Liver (tissue), 9 donors: Measurements from ENCODE around the gene QPCTL. TPM values are rescaled to one million over a fixed set of nuclear protein-coding genes. Genes with fewer than 3 reads are reported as not detected.

Source experiments
- DNase-seq: peaks from one replicate; pipeline ENCODE4 v3.0.0-alpha.2; 2017; ENCODE audit warnings: low spot score
- H3K27ac ChIP-seq, 2 donors: one replicate each; pipeline ENCODE4 v1.7.0; 2013; ENCODE audit warnings: inconsistent platforms in 2 of 2, low read length in 2 of 2, control low read depth in 1 of 2, low read depth in 1 of 2, mild to moderate bottlenecking in 1 of 2
- H3K27me3 ChIP-seq, 4 donors: one replicate each; pipeline versions ENCODE4 v1.6.1 to v1.7.0; 2013; ENCODE audit warnings: low read length in 3 of 4, inconsistent platforms in 1 of 4, mild to moderate bottlenecking in 1 of 4, moderate library complexity in 1 of 4; ENCODE audit not compliant: control insufficient read depth in 4 of 4, insufficient read depth in 4 of 4
- H3K36me3 ChIP-seq, 4 donors: one replicate each; pipeline versions ENCODE4 v1.6.1 to v1.7.0; 2013; ENCODE audit warnings: low read length in 3 of 4, mild to moderate bottlenecking in 3 of 4, low read depth in 1 of 4, moderate library complexity in 1 of 4; ENCODE audit not compliant: control insufficient read depth in 4 of 4, insufficient read depth in 3 of 4
- H3K4me1 ChIP-seq, 4 donors: one replicate each; pipeline versions ENCODE4 v1.6.1 to v1.7.0; 2013; ENCODE audit warnings: low read length in 3 of 4, mild to moderate bottlenecking in 3 of 4, moderate library complexity in 1 of 4; ENCODE audit not compliant: control insufficient read depth in 4 of 4, insufficient read depth in 4 of 4
- H3K4me3 ChIP-seq, 3 donors: one replicate each; pipeline versions ENCODE4 v1.6.1 to v1.7.0; 2013; ENCODE audit warnings: low read length in 3 of 3, control low read depth in 1 of 3, low read depth in 1 of 3, mild to moderate bottlenecking in 1 of 3
- H3K9ac ChIP-seq, 2 donors: one replicate each; pipeline ENCODE4 v1.7.0; 2013; ENCODE audit warnings: low read length in 2 of 2, mild to moderate bottlenecking in 2 of 2, moderate library complexity in 2 of 2, control low read depth in 1 of 2, low read depth in 1 of 2
- H3K9me3 ChIP-seq, 4 donors: one replicate each; pipeline versions ENCODE4 v1.6.1 to v1.7.0; 2013; ENCODE audit warnings: low read length in 3 of 4; ENCODE audit not compliant: control insufficient read depth in 4 of 4
- EGR1 ChIP-seq, 2 donors: IDR thresholded peaks; 2 replicates each; pipeline ENCODE4 v1.6.1; 2016 to 2018; ENCODE audit warnings: antibody characterized with exemption in 2 of 2, low read depth in 2 of 2
- FOXA1 ChIP-seq: IDR thresholded peaks from 2 replicates; pipeline ENCODE4 v1.6.1; 2016; ENCODE audit warnings: antibody characterized with exemption
- FOXA2 ChIP-seq: IDR thresholded peaks from 2 replicates; pipeline ENCODE4 v1.6.1; 2016; ENCODE audit warnings: antibody characterized with exemption
- GABPA ChIP-seq, 2 donors: IDR thresholded peaks in 1 of 2; conservative IDR thresholded peaks in 1 of 2; 2 replicates each; pipeline ENCODE4 v1.6.1; 2016; ENCODE audit warnings: antibody characterized with exemption in 2 of 2, mild to moderate bottlenecking in 1 of 2, moderate library complexity in 1 of 2
- HNF4A ChIP-seq, 2 donors: conservative IDR thresholded peaks; 2 replicates each; pipeline ENCODE4 v1.6.1; 2016; ENCODE audit warnings: antibody characterized with exemption in 2 of 2, mild to moderate bottlenecking in 2 of 2
- HNF4G ChIP-seq: IDR thresholded peaks from 2 replicates; pipeline ENCODE4 v1.6.1; 2016; ENCODE audit warnings: antibody characterized with exemption
- JUND ChIP-seq, 2 donors: IDR thresholded peaks; 2 replicates each; pipeline ENCODE4 v1.6.1; 2016; ENCODE audit warnings: antibody characterized with exemption in 2 of 2
- NR2F2 ChIP-seq: IDR thresholded peaks from 2 replicates; pipeline ENCODE4 v1.6.1; 2016; ENCODE audit warnings: antibody characterized with exemption
- RAD21 ChIP-seq, 2 donors: IDR thresholded peaks; 2 replicates each; pipeline ENCODE4 v1.6.1; 2016; ENCODE audit warnings: antibody characterized with exemption in 2 of 2, mild to moderate bottlenecking in 2 of 2
- RXRA ChIP-seq, 2 donors: IDR thresholded peaks; 2 replicates each; pipeline ENCODE4 v1.6.1; 2017 to 2018; ENCODE audit warnings: antibody characterized with exemption in 2 of 2, mild to moderate bottlenecking in 1 of 2
- SP1 ChIP-seq: IDR thresholded peaks from 2 replicates; pipeline ENCODE4 v1.6.1; 2018; ENCODE audit warnings: antibody characterized with exemption, mild to moderate bottlenecking
- TAF1 ChIP-seq: conservative IDR thresholded peaks from 2 replicates; pipeline ENCODE4 v1.6.1; 2016; ENCODE audit warnings: antibody characterized with exemption, mild to moderate bottlenecking
- YY1 ChIP-seq: IDR thresholded peaks from 2 replicates; pipeline ENCODE4 v1.6.1; 2016; ENCODE audit warnings: antibody characterized with exemption, mild to moderate bottlenecking
- WGBS: extraction: QIAGEN DNeasy Blood & Tissue Kit; methylation state at CpG from one replicate; pipeline ENCODE4 v1.1.7; 2013; 5-methylcytosine and 5-hydroxymethylcytosine counted together
- polyA plus RNA-seq, 2 donors: library from polyadenylated mRNA; stranded (reverse) in 1 of 2; unstranded in 1 of 2; fragments of 200-250 nt in 1 of 2; fragments of >200 nt in 1 of 2; fragmentation: Nextera tagmentation in 1 of 2; extraction: Ambion mirVana in 1 of 2; gene quantifications; one replicate each; pipeline versions ENCODE4 v1.2.1 to v1.2.3, GENCODE V29; 2013 to 2015
- total RNA-seq, 2 donors: library from RNA; depleted of rRNA; stranded (reverse); fragments of >200 nt; gene quantifications; one replicate each; pipeline ENCODE4 v1.2.3, GENCODE V29; 2014
- TF ChIP-seq, protein P1 (sequence below): fragments of 150-350 bp; IDR thresholded peaks from 2 replicates; pipeline ENCODE4 v1.5.1; 2017; ENCODE audit warnings: improper control_type of control experiment, low read depth, low read length; ENCODE audit not compliant: missing input control
- TF ChIP-seq, protein P2 (sequence below): IDR thresholded peaks from 2 replicates; pipeline ENCODE4 v1.6.1; 2016; ENCODE audit warnings: antibody characterized with exemption
- TF ChIP-seq, protein P3 (sequence below): IDR thresholded peaks from 2 replicates; pipeline ENCODE4 v1.6.1; 2016; ENCODE audit warnings: antibody characterized with exemption
- TF ChIP-seq, protein P4 (sequence below): IDR thresholded peaks from 2 replicates; pipeline ENCODE4 v1.6.1; 2016; ENCODE audit warnings: antibody characterized with exemption
- TF ChIP-seq, protein P5 (sequence below): IDR thresholded peaks from 2 replicates; pipeline ENCODE4 v1.6.1; 2016; ENCODE audit warnings: antibody characterized with exemption, mild to moderate bottlenecking
- donor health status: healthy.
- donor health status: healthy.
- donor health status: healthy.
- donor health status: healthy.
- donor health status: healthy.

The QPCTL gene
- total and polyA plus RNA-seq, 4 donors: 2.9 to 6.1 (median 4.1) TPM

DNA sequence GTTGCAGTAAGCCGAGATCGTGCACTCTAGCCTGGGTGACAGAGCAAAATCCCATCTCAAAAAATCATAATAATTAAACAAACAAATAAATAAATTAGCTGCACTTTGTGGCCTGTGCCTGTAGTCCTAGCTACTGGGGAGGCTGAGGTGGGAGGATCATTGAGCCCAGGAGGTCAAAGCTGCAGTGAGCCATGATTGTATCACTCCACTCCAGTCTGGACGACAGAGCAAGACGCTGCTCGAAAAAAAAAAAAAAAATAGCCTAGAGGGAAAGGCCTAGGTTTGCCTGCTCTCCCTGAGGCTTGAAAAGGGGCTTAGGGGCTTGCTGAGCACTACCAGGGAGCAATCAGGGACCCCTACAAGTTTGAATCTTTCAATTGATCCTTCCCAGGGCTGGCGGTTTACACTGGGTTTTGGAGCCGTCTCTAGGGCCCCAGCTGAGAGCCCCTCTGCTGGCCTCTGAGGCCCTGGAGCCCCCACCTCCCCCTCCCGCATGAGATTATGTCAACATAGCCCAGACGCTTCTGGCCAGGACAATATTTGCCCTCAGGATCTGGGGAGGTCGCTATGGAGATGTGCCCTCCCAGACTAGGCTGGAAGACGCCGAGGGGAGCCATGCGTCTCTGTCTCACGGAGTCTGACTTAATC lies 34.8 kb upstream of the QPCTL start (continued):
- TF ChIP-seq, protein P1, sequence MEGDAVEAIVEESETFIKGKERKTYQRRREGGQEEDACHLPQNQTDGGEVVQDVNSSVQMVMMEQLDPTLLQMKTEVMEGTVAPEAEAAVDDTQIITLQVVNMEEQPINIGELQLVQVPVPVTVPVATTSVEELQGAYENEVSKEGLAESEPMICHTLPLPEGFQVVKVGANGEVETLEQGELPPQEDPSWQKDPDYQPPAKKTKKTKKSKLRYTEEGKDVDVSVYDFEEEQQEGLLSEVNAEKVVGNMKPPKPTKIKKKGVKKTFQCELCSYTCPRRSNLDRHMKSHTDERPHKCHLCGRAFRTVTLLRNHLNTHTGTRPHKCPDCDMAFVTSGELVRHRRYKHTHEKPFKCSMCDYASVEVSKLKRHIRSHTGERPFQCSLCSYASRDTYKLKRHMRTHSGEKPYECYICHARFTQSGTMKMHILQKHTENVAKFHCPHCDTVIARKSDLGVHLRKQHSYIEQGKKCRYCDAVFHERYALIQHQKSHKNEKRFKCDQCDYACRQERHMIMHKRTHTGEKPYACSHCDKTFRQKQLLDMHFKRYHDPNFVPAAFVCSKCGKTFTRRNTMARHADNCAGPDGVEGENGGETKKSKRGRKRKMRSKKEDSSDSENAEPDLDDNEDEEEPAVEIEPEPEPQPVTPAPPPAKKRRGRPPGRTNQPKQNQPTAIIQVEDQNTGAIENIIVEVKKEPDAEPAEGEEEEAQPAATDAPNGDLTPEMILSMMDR: no peak
- TF ChIP-seq NR2F2 (no peak), SP1 (no peak), FOXA1 (no peak), FOXA2 (no peak), YY1 (no peak)

DNA sequence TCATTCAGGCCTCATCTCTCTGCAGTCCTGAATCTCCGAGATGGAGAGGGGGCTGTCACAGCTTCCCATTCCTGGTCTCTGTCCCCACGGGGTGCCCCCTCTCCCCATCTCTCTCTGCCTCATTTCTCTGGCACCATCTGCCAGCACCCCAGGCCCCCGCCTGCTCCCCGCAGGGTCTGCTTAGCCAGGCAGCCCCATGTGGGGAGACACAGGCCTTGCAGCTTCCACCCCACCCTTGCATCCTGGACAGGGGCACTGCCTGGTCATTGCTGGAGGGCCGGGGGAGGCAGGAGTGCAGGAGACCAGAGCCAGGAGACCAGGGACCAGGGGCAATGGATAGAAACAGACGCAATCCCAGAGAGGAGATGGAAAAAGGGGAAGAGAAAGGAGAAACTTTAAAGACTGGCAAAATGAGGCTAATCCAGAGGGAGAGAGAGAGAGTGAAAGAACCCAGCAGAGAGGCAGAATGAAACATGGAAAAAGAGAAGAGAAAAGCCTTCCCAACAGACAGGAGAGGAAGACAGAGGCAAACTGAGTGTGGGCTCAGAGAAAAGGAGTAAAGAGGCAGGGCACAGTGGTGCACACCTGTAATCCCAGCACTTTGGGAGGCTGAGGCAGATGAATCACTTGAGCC lies 33.3 kb upstream of the QPCTL start:
- WGBS: 72% methylated on average over 6 of the region's 6 CpGs
- Histone ChIP-seq H3K9me3 (no peaks in the 10 kb centered on the region), H3K4me3 (no peak overlapping the region), H3K27ac (no peak overlapping the region), H3K9ac (no peak overlapping the region), H3K4me1 (no peaks in the 10 kb centered on the region), H3K27me3 (no peaks in the 10 kb centered on the region), H3K36me3 (no peaks in the 10 kb centered on the region)
- TF ChIP-seq, protein P2, sequence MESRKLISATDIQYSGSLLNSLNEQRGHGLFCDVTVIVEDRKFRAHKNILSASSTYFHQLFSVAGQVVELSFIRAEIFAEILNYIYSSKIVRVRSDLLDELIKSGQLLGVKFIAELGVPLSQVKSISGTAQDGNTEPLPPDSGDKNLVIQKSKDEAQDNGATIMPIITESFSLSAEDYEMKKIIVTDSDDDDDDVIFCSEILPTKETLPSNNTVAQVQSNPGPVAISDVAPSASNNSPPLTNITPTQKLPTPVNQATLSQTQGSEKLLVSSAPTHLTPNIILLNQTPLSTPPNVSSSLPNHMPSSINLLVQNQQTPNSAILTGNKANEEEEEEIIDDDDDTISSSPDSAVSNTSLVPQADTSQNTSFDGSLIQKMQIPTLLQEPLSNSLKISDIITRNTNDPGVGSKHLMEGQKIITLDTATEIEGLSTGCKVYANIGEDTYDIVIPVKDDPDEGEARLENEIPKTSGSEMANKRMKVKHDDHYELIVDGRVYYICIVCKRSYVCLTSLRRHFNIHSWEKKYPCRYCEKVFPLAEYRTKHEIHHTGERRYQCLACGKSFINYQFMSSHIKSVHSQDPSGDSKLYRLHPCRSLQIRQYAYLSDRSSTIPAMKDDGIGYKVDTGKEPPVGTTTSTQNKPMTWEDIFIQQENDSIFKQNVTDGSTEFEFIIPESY: no peak
- TF ChIP-seq NR2F2 (no peak), YY1 (no peak), TAF1 (no peak), RAD21 (IDR thresholded peaks at IDR 0.05) (no peak), SP1 (no peak), GABPA (IDR thresholded peaks at IDR 0.05 in 1 of 2, conservative IDR thresholded peaks at IDR 0.05 in 1 of 2) (no peak), RXRA (IDR thresholded peaks at IDR 0.05) (no peak), FOXA2 (no peak), FOXA1 (no peak), HNF4G (no peak), EGR1 (IDR thresholded peaks at IDR 0.05; ENCODE audit: low read depth in 2 of 2) (no peak), JUND (IDR thresholded peaks at IDR 0.05) (no peak), HNF4A (conservative IDR thresholded peaks at IDR 0.05) (no peak)
- TF ChIP-seq, protein P1: no peak
- TF ChIP-seq, protein P3, sequence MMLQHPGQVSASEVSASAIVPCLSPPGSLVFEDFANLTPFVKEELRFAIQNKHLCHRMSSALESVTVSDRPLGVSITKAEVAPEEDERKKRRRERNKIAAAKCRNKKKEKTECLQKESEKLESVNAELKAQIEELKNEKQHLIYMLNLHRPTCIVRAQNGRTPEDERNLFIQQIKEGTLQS: no peak
- TF ChIP-seq, protein P4, sequence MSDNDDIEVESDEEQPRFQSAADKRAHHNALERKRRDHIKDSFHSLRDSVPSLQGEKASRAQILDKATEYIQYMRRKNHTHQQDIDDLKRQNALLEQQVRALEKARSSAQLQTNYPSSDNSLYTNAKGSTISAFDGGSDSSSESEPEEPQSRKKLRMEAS: no peak
- TF ChIP-seq, protein P5, sequence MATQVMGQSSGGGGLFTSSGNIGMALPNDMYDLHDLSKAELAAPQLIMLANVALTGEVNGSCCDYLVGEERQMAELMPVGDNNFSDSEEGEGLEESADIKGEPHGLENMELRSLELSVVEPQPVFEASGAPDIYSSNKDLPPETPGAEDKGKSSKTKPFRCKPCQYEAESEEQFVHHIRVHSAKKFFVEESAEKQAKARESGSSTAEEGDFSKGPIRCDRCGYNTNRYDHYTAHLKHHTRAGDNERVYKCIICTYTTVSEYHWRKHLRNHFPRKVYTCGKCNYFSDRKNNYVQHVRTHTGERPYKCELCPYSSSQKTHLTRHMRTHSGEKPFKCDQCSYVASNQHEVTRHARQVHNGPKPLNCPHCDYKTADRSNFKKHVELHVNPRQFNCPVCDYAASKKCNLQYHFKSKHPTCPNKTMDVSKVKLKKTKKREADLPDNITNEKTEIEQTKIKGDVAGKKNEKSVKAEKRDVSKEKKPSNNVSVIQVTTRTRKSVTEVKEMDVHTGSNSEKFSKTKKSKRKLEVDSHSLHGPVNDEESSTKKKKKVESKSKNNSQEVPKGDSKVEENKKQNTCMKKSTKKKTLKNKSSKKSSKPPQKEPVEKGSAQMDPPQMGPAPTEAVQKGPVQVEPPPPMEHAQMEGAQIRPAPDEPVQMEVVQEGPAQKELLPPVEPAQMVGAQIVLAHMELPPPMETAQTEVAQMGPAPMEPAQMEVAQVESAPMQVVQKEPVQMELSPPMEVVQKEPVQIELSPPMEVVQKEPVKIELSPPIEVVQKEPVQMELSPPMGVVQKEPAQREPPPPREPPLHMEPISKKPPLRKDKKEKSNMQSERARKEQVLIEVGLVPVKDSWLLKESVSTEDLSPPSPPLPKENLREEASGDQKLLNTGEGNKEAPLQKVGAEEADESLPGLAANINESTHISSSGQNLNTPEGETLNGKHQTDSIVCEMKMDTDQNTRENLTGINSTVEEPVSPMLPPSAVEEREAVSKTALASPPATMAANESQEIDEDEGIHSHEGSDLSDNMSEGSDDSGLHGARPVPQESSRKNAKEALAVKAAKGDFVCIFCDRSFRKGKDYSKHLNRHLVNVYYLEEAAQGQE: no peak
- no peak for DNase-seq
